Loucy (cell line): ENCODE data around the gene TRPM1.

Experiments
- H2AFZ ChIP-seq: fragments of 200-600 bp; sonication (generic); 2 replicates; pipeline ENCODE4 v1.6.0; 2016; ENCODE audit warnings: antibody characterized with exemption, mild to moderate bottlenecking, low read length, moderate library complexity
- H3F3A ChIP-seq: fragments of 200-600 bp; 2 replicates; pipeline ENCODE4 v1.6.0; 2016; ENCODE audit warnings: antibody characterized with exemption, low read depth, mild to moderate bottlenecking
- H3K27me3 ChIP-seq: fragments of 200-600 bp; sonication (generic); 2 replicates; pipeline ENCODE4 v1.6.1; 2014; ENCODE audit warnings: low read length, mild to moderate bottlenecking; ENCODE audit not compliant: insufficient read depth, poor library complexity, severe bottlenecking
- H3K36me3 ChIP-seq: fragments of 200-600 bp; sonication (generic); 2 replicates; pipeline ENCODE4 v1.6.1; 2016; ENCODE audit warnings: low read length; ENCODE audit not compliant: insufficient read depth
- H3K4me1 ChIP-seq: fragments of 200-600 bp; sonication (generic); 2 replicates; pipeline ENCODE4 v1.5.1; 2014; ENCODE audit warnings: low read length, mild to moderate bottlenecking; ENCODE audit not compliant: insufficient read depth, poor library complexity, severe bottlenecking
- H3K4me2 ChIP-seq: fragments of 200-600 bp; sonication (generic); 2 replicates; pipeline ENCODE4 v1.6.0; 2014; ENCODE audit warnings: antibody characterized with exemption, low read length, low read depth, mild to moderate bottlenecking; ENCODE audit not compliant: poor library complexity, severe bottlenecking
- H3K4me3 ChIP-seq: fragments of 200-600 bp; sonication (generic); 2 replicates; pipeline ENCODE4 v1.5.1; 2014; ENCODE audit warnings: low read length, mild to moderate bottlenecking, mixed read lengths; ENCODE audit not compliant: poor library complexity, severe bottlenecking
- H3K79me2 ChIP-seq: fragments of 200-600 bp; sonication (generic); 2 replicates; pipeline ENCODE4 v1.6.1; 2014; ENCODE audit warnings: low read length; ENCODE audit not compliant: insufficient read depth
- H3K9ac ChIP-seq: fragments of 200-600 bp; sonication (generic); 2 replicates; pipeline ENCODE4 v1.6.0; 2014; ENCODE audit warnings: mild to moderate bottlenecking, low read depth, low read length, moderate library complexity; ENCODE audit not compliant: poor library complexity, severe bottlenecking
- H3K9me2 ChIP-seq: fragments of 200-600 bp; sonication (generic); replicated peaks from 2 replicates; pipeline ENCODE4 v1.6.1; 2016; ENCODE audit warnings: low read depth, low read length, mixed read lengths
- H3K9me3 ChIP-seq: fragments of 200-600 bp; sonication (generic); 2 replicates; pipeline ENCODE4 v1.6.1; 2014; ENCODE audit warnings: mild to moderate bottlenecking, antibody characterized with exemption, low read length, low read depth; ENCODE audit not compliant: insufficient read depth
- H4K20me1 ChIP-seq: fragments of 200-600 bp; sonication (generic); 2 replicates; pipeline ENCODE4 v1.6.0; 2014; ENCODE audit warnings: antibody characterized with exemption, low read length, mild to moderate bottlenecking; ENCODE audit not compliant: insufficient read depth, poor library complexity, severe bottlenecking
- EZH2phosphoT487 ChIP-seq: fragments of 200-600 bp; IDR thresholded peaks from 2 replicates; pipeline ENCODE4 v1.6.1; 2018; ENCODE audit warnings: antibody characterized with exemption, mild to moderate bottlenecking, moderate library complexity, borderline replicate concordance
- TF ChIP-seq, protein P1 (sequence below): fragments of 200-600 bp; sonication (generic); conservative IDR thresholded peaks from 2 replicates; pipeline ENCODE4 v1.5.1; 2014; ENCODE audit warnings: mild to moderate bottlenecking, antibody characterized with exemption, low read length

TRPM1 gene

GRCh38 chr15:31147456-31147855, 45.9 kb upstream of the TRPM1 start:
- TF ChIP-seq, protein P1, sequence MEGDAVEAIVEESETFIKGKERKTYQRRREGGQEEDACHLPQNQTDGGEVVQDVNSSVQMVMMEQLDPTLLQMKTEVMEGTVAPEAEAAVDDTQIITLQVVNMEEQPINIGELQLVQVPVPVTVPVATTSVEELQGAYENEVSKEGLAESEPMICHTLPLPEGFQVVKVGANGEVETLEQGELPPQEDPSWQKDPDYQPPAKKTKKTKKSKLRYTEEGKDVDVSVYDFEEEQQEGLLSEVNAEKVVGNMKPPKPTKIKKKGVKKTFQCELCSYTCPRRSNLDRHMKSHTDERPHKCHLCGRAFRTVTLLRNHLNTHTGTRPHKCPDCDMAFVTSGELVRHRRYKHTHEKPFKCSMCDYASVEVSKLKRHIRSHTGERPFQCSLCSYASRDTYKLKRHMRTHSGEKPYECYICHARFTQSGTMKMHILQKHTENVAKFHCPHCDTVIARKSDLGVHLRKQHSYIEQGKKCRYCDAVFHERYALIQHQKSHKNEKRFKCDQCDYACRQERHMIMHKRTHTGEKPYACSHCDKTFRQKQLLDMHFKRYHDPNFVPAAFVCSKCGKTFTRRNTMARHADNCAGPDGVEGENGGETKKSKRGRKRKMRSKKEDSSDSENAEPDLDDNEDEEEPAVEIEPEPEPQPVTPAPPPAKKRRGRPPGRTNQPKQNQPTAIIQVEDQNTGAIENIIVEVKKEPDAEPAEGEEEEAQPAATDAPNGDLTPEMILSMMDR = no peak
- no peak for TF ChIP-seq EZH2phosphoT487
- H3K9ac ChIP-seq = no peak overlapping the region
- no peak overlapping the region for H2AFZ ChIP-seq
- no peak overlapping the region for H3K4me2 ChIP-seq
- H3K9me2 ChIP-seq = no peaks in the 10 kb centered on the region
- no peak overlapping the region for H3K4me3 ChIP-seq
- no peaks in the 10 kb centered on the region for H3K4me1 ChIP-seq
- H3K27me3 ChIP-seq = no peaks in the 10 kb centered on the region
- H3F3A ChIP-seq = no peaks in the 10 kb centered on the region
- H3K36me3 ChIP-seq = no peaks in the 10 kb centered on the region
- no peaks in the 10 kb centered on the region for H3K79me2 ChIP-seq
- no peaks in the 10 kb centered on the region for H4K20me1 ChIP-seq
- no peaks in the 10 kb centered on the region for H3K9me3 ChIP-seq

- Histone ChIP-seq H3K4me3 (no peak overlapping the region), H3K9ac (no peak overlapping the region), H3K9me2 (no peaks in the 10 kb centered on the region), H3K4me1 (no peaks in the 10 kb centered on the region), H3K27me3 (no peaks in the 10 kb centered on the region), H3K79me2 (no peaks in the 10 kb centered on the region), H3K36me3 (no peaks in the 10 kb centered on the region), H2AFZ (no peak overlapping the region), H3F3A (no peaks in the 10 kb centered on the region), H4K20me1 (no peaks in the 10 kb centered on the region), H3K4me2 (no peak overlapping the region), H3K9me3 (no peaks in the 10 kb centered on the region)
- TF ChIP-seq, protein P1 = peak; percentile 48
- no peak for TF ChIP-seq EZH2phosphoT487
Observed at GRCh38 chr15:31145271-31145911, 43.9 kb upstream of the TRPM1 start.

DNA sequence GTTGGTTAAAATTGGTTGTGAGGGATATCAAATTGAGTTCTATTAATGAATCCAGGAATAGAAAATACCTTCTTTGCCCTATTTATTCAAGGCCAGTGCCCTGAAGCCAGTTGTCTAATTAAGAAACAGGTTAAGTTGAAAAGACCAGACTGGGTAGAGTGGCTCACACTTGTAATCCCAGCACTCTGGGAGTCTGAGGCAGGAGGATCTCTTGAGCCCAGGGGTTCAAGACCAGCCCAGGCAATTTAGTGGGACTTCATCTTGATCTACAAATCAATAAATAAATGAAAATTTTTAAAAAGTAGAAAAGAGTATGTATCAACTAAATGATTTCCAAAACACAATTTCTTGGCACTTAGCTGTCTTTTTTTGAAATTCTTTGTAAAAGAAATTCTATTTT, 40.3 kb upstream of the TRPM1 start:
- no peak for TF ChIP-seq EZH2phosphoT487
- TF ChIP-seq, protein P1 = no peak
- H3K9ac ChIP-seq = no peak overlapping the region
- H3K9me3 ChIP-seq = no peaks in the 10 kb centered on the region
- no peak overlapping the region for H2AFZ ChIP-seq
- H3K4me3 ChIP-seq = no peak overlapping the region
- no peaks in the 10 kb centered on the region for H3K79me2 ChIP-seq
- no peaks in the 10 kb centered on the region for H3K27me3 ChIP-seq
- H4K20me1 ChIP-seq = no peaks in the 10 kb centered on the region
- no peaks in the 10 kb centered on the region for H3K36me3 ChIP-seq
- no peaks in the 10 kb centered on the region for H3F3A ChIP-seq
- H3K4me2 ChIP-seq = no peak overlapping the region
- H3K4me1 ChIP-seq = no peaks in the 10 kb centered on the region
- no peaks in the 10 kb centered on the region for H3K9me2 ChIP-seq
